DND-41 (cell line): ENCODE results near the gene ZMYND10.

Source experiments
- ATAC-seq: fragments of 200-7000 bp; cut with Tn5 transposase; 3 replicates; pipeline ENCODE4 v1.9.1; 2021; ENCODE audit warnings: low read depth; ENCODE audit not compliant: insufficient read depth
- DNase-seq: peaks from one replicate; pipeline ENCODE4 v3.0.0-alpha.2; 2020
- H2AFZ ChIP-seq: 2 replicates; pipeline ENCODE4 v1.6.0; 2012; ENCODE audit warnings: low read depth, low read length
- H3K27ac ChIP-seq: 2 replicates; pipeline ENCODE4 v1.5.1; 2012; ENCODE audit warnings: low read length, inconsistent platforms
- H3K27me3 ChIP-seq: fragments of 200-600 bp; sonication (generic); 2 replicates; pipeline ENCODE4 v1.6.0; 2012; ENCODE audit warnings: low read length, mild to moderate bottlenecking, inconsistent platforms; ENCODE audit not compliant: insufficient read depth, poor library complexity
- H3K36me3 ChIP-seq: 2 replicates; pipeline ENCODE4 v1.5.1; 2012; ENCODE audit warnings: low read length, inconsistent platforms; ENCODE audit not compliant: insufficient read depth
- H3K4me1 ChIP-seq: 2 replicates; pipeline ENCODE4 v1.5.1; 2012; ENCODE audit warnings: mild to moderate bottlenecking, low read length; ENCODE audit not compliant: insufficient read depth
- H3K4me2 ChIP-seq: 2 replicates; pipeline ENCODE4 v1.6.0; 2012; ENCODE audit warnings: mild to moderate bottlenecking, moderate library complexity, low read length, inconsistent platforms; ENCODE audit not compliant: insufficient read depth
- H3K4me3 ChIP-seq, 2 experiments: fragments of 200-600 bp in 1 of 2; shearing (Covaris generic) in 1 of 2; 2 replicates each; pipeline ENCODE4 v1.5.1; 2012 to 2016; ENCODE audit warnings: inconsistent platforms in 2 of 2, low read length in 2 of 2, mild to moderate bottlenecking in 2 of 2, low read depth in 1 of 2, moderate library complexity in 1 of 2
- H3K79me2 ChIP-seq: 2 replicates; pipeline ENCODE4 v1.6.0; 2012; ENCODE audit warnings: low read length, inconsistent platforms; ENCODE audit not compliant: insufficient read depth
- H3K9ac ChIP-seq: 2 replicates; pipeline ENCODE4 v1.6.0; 2012; ENCODE audit warnings: low read depth, mild to moderate bottlenecking, inconsistent platforms, low read length, moderate library complexity
- H3K9me3 ChIP-seq: 2 replicates; pipeline ENCODE4 v1.5.1; 2012; ENCODE audit warnings: low read length, moderate library complexity, mild to moderate bottlenecking, inconsistent platforms; ENCODE audit not compliant: insufficient read depth, severe bottlenecking
- H4K20me1 ChIP-seq: 2 replicates; pipeline ENCODE4 v1.6.0; 2012; ENCODE audit warnings: low read length; ENCODE audit not compliant: insufficient read depth
- EZH2 ChIP-seq: IDR thresholded peaks from 3 replicates; pipeline ENCODE4 v1.6.1; 2012; ENCODE audit warnings: borderline replicate concordance, low read depth, mild to moderate bottlenecking, moderate library complexity, low read length, inconsistent platforms; ENCODE audit not compliant: severe bottlenecking
- TF ChIP-seq, protein P1 (sequence below): IDR thresholded peaks from 2 replicates; pipeline ENCODE4 v1.5.1; 2012; ENCODE audit warnings: borderline replicate concordance, low read length, moderate library complexity, mild to moderate bottlenecking; ENCODE audit not compliant: poor library complexity, severe bottlenecking; ENCODE audit errors: extremely low read depth

ZMYND10 gene

DNA sequence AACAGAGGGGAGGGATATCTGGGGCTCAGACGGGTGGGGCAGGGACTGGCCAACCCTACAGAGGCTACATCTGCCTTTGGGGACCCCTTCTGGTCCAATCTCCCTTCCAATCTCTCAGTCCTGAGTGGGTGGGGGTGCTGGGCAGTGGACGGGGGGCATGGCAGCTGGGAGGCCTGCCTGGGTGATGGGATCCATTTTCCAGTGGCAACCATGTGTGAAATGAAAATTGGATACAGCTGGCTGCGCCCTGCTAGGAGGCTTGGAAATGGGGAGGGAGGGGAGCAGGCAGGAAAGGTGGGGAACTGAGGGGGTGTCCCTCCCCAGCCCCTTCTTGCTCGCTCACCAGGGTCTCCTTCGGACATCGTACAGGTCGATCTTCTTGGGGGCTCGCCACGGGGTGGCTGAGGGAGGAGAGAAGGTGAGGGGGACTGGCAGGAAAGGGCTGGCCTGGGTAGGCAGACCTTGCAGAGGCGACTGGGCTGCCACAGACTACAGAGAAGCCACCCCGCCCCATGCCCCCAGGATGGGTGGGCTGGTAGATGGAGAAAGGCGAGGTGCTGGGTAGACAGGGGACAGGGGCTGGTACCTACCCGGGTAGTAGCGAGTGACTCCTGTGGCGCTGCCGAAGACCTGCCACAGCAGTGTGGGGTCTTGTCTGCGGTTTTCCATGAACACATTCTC is 35.0 kb upstream of the ZMYND10 start:
- Histone ChIP-seq H3K4me1 (no peaks in the 10 kb centered on the region), H3K27me3 (no peaks in the 10 kb centered on the region), H2AFZ (no peak overlapping the region), H4K20me1 (peaks cover 7% of the 10 kb centered on the region; the same call in 1 of the 2 replicates), H3K9me3 (no peaks in the 10 kb centered on the region), H3K27ac (no peak overlapping the region), H3K9ac (no peak overlapping the region), H3K4me3 (no peak overlapping the region), H3K36me3 (no peaks in the 10 kb centered on the region), H3K4me2 (no peak overlapping the region), H3K79me2 (no peaks in the 10 kb centered on the region)
- ATAC-seq (no peak), DNase-seq (no peak)
- TF ChIP-seq, protein P1, sequence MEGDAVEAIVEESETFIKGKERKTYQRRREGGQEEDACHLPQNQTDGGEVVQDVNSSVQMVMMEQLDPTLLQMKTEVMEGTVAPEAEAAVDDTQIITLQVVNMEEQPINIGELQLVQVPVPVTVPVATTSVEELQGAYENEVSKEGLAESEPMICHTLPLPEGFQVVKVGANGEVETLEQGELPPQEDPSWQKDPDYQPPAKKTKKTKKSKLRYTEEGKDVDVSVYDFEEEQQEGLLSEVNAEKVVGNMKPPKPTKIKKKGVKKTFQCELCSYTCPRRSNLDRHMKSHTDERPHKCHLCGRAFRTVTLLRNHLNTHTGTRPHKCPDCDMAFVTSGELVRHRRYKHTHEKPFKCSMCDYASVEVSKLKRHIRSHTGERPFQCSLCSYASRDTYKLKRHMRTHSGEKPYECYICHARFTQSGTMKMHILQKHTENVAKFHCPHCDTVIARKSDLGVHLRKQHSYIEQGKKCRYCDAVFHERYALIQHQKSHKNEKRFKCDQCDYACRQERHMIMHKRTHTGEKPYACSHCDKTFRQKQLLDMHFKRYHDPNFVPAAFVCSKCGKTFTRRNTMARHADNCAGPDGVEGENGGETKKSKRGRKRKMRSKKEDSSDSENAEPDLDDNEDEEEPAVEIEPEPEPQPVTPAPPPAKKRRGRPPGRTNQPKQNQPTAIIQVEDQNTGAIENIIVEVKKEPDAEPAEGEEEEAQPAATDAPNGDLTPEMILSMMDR = no peak
- no peak for TF ChIP-seq EZH2

DNA sequence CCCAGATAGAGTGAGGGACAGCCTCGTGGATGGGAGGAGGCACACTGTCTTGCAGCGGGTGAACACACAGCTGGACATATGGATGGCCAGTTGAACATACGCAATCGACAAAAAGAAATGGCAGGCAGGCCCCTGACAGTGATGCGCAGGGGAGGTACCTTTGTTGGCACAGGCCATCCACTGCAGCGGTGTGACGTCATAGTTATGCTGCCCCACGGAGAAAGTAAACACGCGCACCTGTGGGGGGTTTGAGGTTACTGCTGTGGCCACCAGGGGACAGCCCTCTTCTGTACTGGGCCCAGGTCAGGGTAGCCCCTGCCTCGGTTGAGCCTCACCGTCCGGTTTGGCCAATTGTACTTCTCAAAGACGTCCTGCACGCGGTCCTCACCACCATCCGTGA is 33.2 kb upstream of the ZMYND10 start:
- peaks cover 2% of the 10 kb centered on the region; the same call in 1 of the 2 replicates for H4K20me1 ChIP-seq
- no peaks in the 10 kb centered on the region for H3K9me3 ChIP-seq
- DNase-seq (no peak), ATAC-seq (no peak)
- no peak overlapping the region for H3K27ac ChIP-seq
- H2AFZ ChIP-seq = no peak overlapping the region
- H3K27me3 ChIP-seq = no peaks in the 10 kb centered on the region
- no peak overlapping the region for H3K9ac ChIP-seq
- H3K4me3 ChIP-seq = no peak overlapping the region
- H3K4me2 ChIP-seq = no peak overlapping the region
- H3K79me2 ChIP-seq = no peaks in the 10 kb centered on the region
- no peaks in the 10 kb centered on the region for H3K4me1 ChIP-seq
- H3K36me3 ChIP-seq = no peaks in the 10 kb centered on the region
- no peak for TF ChIP-seq EZH2
- TF ChIP-seq, protein P1 = no peak

DNA sequence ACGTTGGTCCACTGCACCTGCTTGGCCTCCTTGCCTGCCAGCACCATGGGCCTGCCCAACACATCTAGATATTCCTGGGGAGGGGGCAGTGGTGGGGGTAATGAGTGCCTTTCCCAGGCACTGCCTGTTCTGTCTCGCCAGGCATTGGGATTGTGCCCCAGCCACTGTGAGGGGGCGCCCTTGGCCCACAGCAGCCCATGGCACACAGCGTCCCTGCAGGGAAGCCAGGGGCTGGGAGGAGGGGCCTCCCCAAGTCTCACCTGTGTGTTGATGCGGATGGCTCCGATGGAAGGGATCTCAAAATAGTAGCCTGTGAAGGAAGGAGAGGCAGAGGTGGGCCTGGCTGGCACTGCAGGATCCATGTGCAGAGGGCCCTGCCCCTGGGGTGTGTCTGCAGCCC is 32.5 kb upstream of the ZMYND10 start:
- DNase-seq (no peak), ATAC-seq (no peak)
- H3K4me1 ChIP-seq = 0 out of 2 replicates have a peak, but pooled peaks cover 2% of the 10 kb centered on the region
- H2AFZ ChIP-seq = no peak overlapping the region
- H3K79me2 ChIP-seq = no peaks in the 10 kb centered on the region
- H3K9me3 ChIP-seq = no peaks in the 10 kb centered on the region
- H3K36me3 ChIP-seq = no peaks in the 10 kb centered on the region
- H3K27me3 ChIP-seq = no peaks in the 10 kb centered on the region
- H4K20me1 ChIP-seq = no peaks in the 10 kb centered on the region; the same call in 1 of the 2 replicates
- no peak overlapping the region for H3K27ac ChIP-seq
- H3K9ac ChIP-seq = no peak overlapping the region
- TF ChIP-seq, protein P1 = no peak
- no peak for TF ChIP-seq EZH2
- H3K4me2 ChIP-seq = no peak overlapping the region
- no peak overlapping the region for H3K4me3 ChIP-seq
